Neuronal stem cell (in vitro differentiated cells): ENCODE results near the gene YPEL1.

Experiments used
- DNase-seq: peaks from one replicate; pipeline ENCODE4 v3.0.0-alpha.2; 2013; ENCODE audit warnings: low spot score
- H2AFZ ChIP-seq: one replicate; pipeline ENCODE4 v1.6.1; 2013; ENCODE audit warnings: mild to moderate bottlenecking, low read length, inconsistent platforms
- H2AK5ac ChIP-seq: 2 replicates; pipeline ENCODE4 v1.6.1; 2013; ENCODE audit warnings: low read depth, mild to moderate bottlenecking, inconsistent platforms, low read length, moderate library complexity, mixed read lengths
- H2BK120ac ChIP-seq: 2 replicates; pipeline ENCODE4 v1.6.1; 2013; ENCODE audit warnings: low read depth, mild to moderate bottlenecking, inconsistent platforms, low read length, moderate library complexity, mixed read lengths
- H2BK12ac ChIP-seq: one replicate; pipeline ENCODE4 v1.6.1; 2013; ENCODE audit warnings: low read length, inconsistent platforms
- H2BK15ac ChIP-seq: 2 replicates; pipeline ENCODE4 v1.6.1; 2013; ENCODE audit warnings: mild to moderate bottlenecking, low read length, inconsistent platforms, mixed read lengths
- H2BK5ac ChIP-seq: one replicate; pipeline ENCODE4 v1.6.1; 2013; ENCODE audit warnings: inconsistent platforms, mild to moderate bottlenecking, low read length, moderate library complexity
- H3K14ac ChIP-seq: one replicate; pipeline ENCODE4 v1.6.1; 2013; ENCODE audit warnings: low read length, inconsistent platforms
- H3K18ac ChIP-seq: 2 replicates; pipeline ENCODE4 v1.6.1; 2013; ENCODE audit warnings: low read length, inconsistent platforms
- H3K23ac ChIP-seq: 2 replicates; pipeline ENCODE4 v1.6.1; 2013; ENCODE audit warnings: low read depth, mild to moderate bottlenecking, mixed read lengths, low read length, inconsistent platforms; ENCODE audit not compliant: poor library complexity
- H3K27ac ChIP-seq: replicated peaks from 3 replicates; pipeline ENCODE4 v1.5.1; 2013; ENCODE audit warnings: low read length, inconsistent platforms
- H3K27me3 ChIP-seq, 3 experiments: 2 replicates each; pipeline ENCODE4 v1.6.1; 2013; ENCODE audit warnings: low read length in 3 of 3, mild to moderate bottlenecking in 2 of 3, inconsistent platforms in 1 of 3, low read depth in 1 of 3, mixed read lengths in 1 of 3, moderate library complexity in 1 of 3; ENCODE audit not compliant: control insufficient read depth in 3 of 3, insufficient read depth in 3 of 3
- H3K36me3 ChIP-seq, 2 donors: replicated peaks in 1 of 2; 2 replicates each; pipeline ENCODE4 v1.6.1; 2013; ENCODE audit warnings: low read length in 2 of 2; ENCODE audit not compliant: control insufficient read depth in 2 of 2, insufficient read depth in 2 of 2
- H3K4ac ChIP-seq: 2 replicates; pipeline ENCODE4 v1.6.1; 2013; ENCODE audit warnings: inconsistent platforms, mild to moderate bottlenecking, low read length, moderate library complexity
- H3K4me1 ChIP-seq, 2 donors: 1 replicate in 1 of 2; 2 replicates in 1 of 2; pipeline ENCODE4 v1.6.1; 2013; ENCODE audit warnings: low read length in 2 of 2, low read depth in 1 of 2; ENCODE audit not compliant: control insufficient read depth in 2 of 2, insufficient read depth in 1 of 2
- H3K4me2 ChIP-seq: one replicate; pipeline ENCODE4 v1.6.1; 2013; ENCODE audit warnings: mild to moderate bottlenecking, low read length, inconsistent platforms; ENCODE audit not compliant: insufficient read depth, poor library complexity, severe bottlenecking
- H3K4me3 ChIP-seq, 2 donors: 2 replicates each; pipeline ENCODE4 v1.5.1; 2013; ENCODE audit warnings: low read length in 2 of 2, mild to moderate bottlenecking in 2 of 2, inconsistent platforms in 1 of 2, moderate library complexity in 1 of 2
- H3K79me1 ChIP-seq: one replicate; pipeline ENCODE4 v1.6.1; 2013; ENCODE audit warnings: low read depth, mild to moderate bottlenecking, inconsistent platforms, low read length, moderate library complexity
- H3K9ac ChIP-seq: one replicate; pipeline ENCODE4 v1.6.1; 2013; ENCODE audit warnings: mild to moderate bottlenecking, low read depth, low read length, inconsistent platforms; ENCODE audit not compliant: poor library complexity
- H3K9me3 ChIP-seq, 2 donors: replicated peaks in 1 of 2; 2 replicates each; pipeline versions ENCODE3 to v1.6.1; 2013; ENCODE audit warnings: low read length in 2 of 2, mild to moderate bottlenecking in 2 of 2, inconsistent platforms in 1 of 2, low read depth in 1 of 2, mixed read lengths in 1 of 2, moderate library complexity in 1 of 2; ENCODE audit not compliant: control insufficient read depth in 2 of 2, insufficient read depth in 1 of 2
- H4K8ac ChIP-seq: one replicate; pipeline ENCODE4 v1.6.1; 2013; ENCODE audit warnings: low read depth, mild to moderate bottlenecking, inconsistent platforms, low read length, moderate library complexity
- H4K91ac ChIP-seq: one replicate; pipeline ENCODE4 v1.6.1; 2013; ENCODE audit warnings: low read length, low read depth, mild to moderate bottlenecking, inconsistent platforms; ENCODE audit not compliant: poor library complexity
- WGBS, 2 donors: extraction: QIAGEN DNeasy Blood & Tissue Kit; methylation state at CpG; one replicate each; pipeline ENCODE4 v1.1.7; 2013; ENCODE audit warnings: missing lambda C conversion rate in 2 of 2, mixed read lengths in 1 of 2; ENCODE audit not compliant: insufficient read length in 2 of 2, insufficient replicate concordance in 1 of 2; ENCODE audit errors: extremely low coverage in 2 of 2; 5-methylcytosine and 5-hydroxymethylcytosine counted together

YPEL1 gene

DNA sequence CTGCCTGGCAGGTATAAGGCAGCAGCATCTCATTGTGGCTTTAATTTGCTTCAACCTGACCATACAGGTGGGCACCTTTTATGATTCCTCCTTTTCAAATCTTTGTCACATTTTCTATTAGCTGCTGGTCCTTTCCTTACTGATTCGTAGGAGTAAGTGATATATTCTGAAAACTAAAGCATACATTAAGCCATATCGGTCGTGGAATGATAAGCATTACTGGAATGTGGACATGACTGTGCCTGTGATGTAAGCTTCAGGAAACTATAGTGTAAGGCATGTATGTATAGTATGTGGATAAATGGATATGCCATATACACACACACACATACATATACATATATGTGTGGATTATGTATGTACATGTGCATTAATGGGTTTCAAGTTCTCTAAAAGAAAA lies 20.8 kb downstream of the YPEL1 start:
- no peak overlapping the region for H3K9ac ChIP-seq
- no peak for DNase-seq
- peak overlapping the region; percentile 11 for H3K4me2 ChIP-seq
- H2AFZ ChIP-seq: no peak overlapping the region
- H3K23ac ChIP-seq: peak overlapping the region; percentile 99
- no peak overlapping the region for H3K4ac ChIP-seq
- no peak overlapping the region for H3K18ac ChIP-seq
- H3K27me3 ChIP-seq: no peaks in the 10 kb centered on the region
- H3K4me3 ChIP-seq: no peak overlapping the region
- H3K27ac ChIP-seq: no peak overlapping the region
- H2BK15ac ChIP-seq: no peak overlapping the region
- no peak overlapping the region for H4K8ac ChIP-seq
- H4K91ac ChIP-seq: no peak overlapping the region
- no peaks in the 10 kb centered on the region for H3K9me3 ChIP-seq
- H3K14ac ChIP-seq: no peak overlapping the region
- H2BK5ac ChIP-seq: peak overlapping the region; percentile 87
- peaks cover 5% of the 10 kb centered on the region for H3K79me1 ChIP-seq
- no peak overlapping the region for H2BK12ac ChIP-seq
- peaks cover 0 to 1% of the 10 kb centered on the region in 2 donors for H3K4me1 ChIP-seq
- peaks cover 8 to 26% of the 10 kb centered on the region in 2 donors for H3K36me3 ChIP-seq
- H2BK120ac ChIP-seq: no peak overlapping the region
- no CpG with 5 or more reads among the region's 3 CpGs for WGBS, 2 donors
- no peak overlapping the region for H2AK5ac ChIP-seq

GRCh38 chr22:21714059-21714770 lies 21.4 kb downstream of the YPEL1 start:
- H4K8ac ChIP-seq: no peak overlapping the region
- DNase-seq: no peak
- no CpG with 5 or more reads among the region's 32 CpGs for WGBS, 2 donors
- H3K27ac ChIP-seq: no peak overlapping the region
- H3K9ac ChIP-seq: peak overlapping the region; percentile 36
- H2BK5ac ChIP-seq: peak overlapping the region; percentile 87
- peaks cover 12 to 31% of the 10 kb centered on the region in 2 donors for H3K36me3 ChIP-seq
- no peak overlapping the region for H2AFZ ChIP-seq
- no peak overlapping the region for H3K4me2 ChIP-seq
- H4K91ac ChIP-seq: no peak overlapping the region
- H3K14ac ChIP-seq: peak overlapping the region; percentile 75
- H2BK15ac ChIP-seq: no peak overlapping the region
- H3K4me1 ChIP-seq: peaks cover 0 to 1% of the 10 kb centered on the region in 2 donors
- H3K18ac ChIP-seq: no peak overlapping the region
- H3K23ac ChIP-seq: peak overlapping the region; percentile 99
- peak overlapping the region; percentile 21 for H2AK5ac ChIP-seq
- no peaks in the 10 kb centered on the region for H3K9me3 ChIP-seq
- H2BK12ac ChIP-seq: no peak overlapping the region
- H3K79me1 ChIP-seq: peaks cover 5% of the 10 kb centered on the region
- H3K4me3 ChIP-seq: peak overlapping the region in 1 of 2 donors; percentile 51
- H3K27me3 ChIP-seq: no peaks in the 10 kb centered on the region
- no peak overlapping the region for H2BK120ac ChIP-seq
- H3K4ac ChIP-seq: peak overlapping the region; percentile 54

DNA sequence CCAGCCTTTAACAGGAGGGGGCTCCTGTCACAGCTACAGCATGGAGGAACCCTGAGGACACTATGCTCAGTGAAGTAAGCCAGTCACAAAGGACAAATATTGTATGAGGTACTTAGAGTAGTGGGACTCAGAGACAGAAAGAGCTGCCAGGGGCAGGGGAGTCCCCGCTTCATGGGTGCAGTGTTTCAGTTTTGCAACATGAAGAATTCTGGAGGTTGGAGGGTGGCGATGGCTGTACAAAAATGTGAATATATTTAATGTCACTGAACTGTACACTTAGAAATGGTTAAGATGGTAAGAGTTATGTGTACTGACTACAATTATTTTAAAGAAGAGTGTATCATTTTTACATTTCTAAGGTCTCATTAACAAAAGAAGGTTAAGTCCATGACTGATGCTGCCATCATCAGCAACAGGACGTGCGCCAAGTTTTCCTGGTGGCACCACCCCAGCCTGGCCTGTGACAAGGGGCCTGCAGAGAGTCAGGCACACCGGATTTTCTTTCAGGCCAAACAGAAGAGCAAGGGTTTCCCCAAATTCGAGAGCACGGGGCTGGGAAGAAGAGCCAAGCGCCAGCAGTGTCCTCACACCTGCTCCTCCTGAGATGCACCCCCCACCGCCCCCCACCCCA lies 22.1 kb downstream of the YPEL1 start:
- no peak overlapping the region for H3K27ac ChIP-seq
- H3K14ac ChIP-seq: no peak overlapping the region
- H3K4ac ChIP-seq: peak overlapping the region; percentile 40
- no peak overlapping the region for H3K4me2 ChIP-seq
- no peak overlapping the region for H4K91ac ChIP-seq
- no peak overlapping the region for H2BK15ac ChIP-seq
- peak overlapping the region; percentile 36 for H3K9ac ChIP-seq
- peaks cover 0 to 1% of the 10 kb centered on the region in 2 donors for H3K4me1 ChIP-seq
- H3K23ac ChIP-seq: peak overlapping the region; percentile 99
- H2BK5ac ChIP-seq: no peak overlapping the region
- H3K36me3 ChIP-seq: peaks cover 16 to 36% of the 10 kb centered on the region in 2 donors
- no peak overlapping the region for H3K4me3 ChIP-seq
- H2AK5ac ChIP-seq: peak overlapping the region; percentile 21
- WGBS, 2 donors: no CpG with 5 or more reads among the region's 9 CpGs
- no peak overlapping the region for H2BK120ac ChIP-seq
- H3K27me3 ChIP-seq: no peaks in the 10 kb centered on the region
- peaks cover 5% of the 10 kb centered on the region for H3K79me1 ChIP-seq
- H3K18ac ChIP-seq: peak overlapping the region; percentile 13
- H4K8ac ChIP-seq: no peak overlapping the region
- no peak overlapping the region for H2AFZ ChIP-seq
- no peaks in the 10 kb centered on the region for H3K9me3 ChIP-seq
- DNase-seq: no peak
- no peak overlapping the region for H2BK12ac ChIP-seq

DNA sequence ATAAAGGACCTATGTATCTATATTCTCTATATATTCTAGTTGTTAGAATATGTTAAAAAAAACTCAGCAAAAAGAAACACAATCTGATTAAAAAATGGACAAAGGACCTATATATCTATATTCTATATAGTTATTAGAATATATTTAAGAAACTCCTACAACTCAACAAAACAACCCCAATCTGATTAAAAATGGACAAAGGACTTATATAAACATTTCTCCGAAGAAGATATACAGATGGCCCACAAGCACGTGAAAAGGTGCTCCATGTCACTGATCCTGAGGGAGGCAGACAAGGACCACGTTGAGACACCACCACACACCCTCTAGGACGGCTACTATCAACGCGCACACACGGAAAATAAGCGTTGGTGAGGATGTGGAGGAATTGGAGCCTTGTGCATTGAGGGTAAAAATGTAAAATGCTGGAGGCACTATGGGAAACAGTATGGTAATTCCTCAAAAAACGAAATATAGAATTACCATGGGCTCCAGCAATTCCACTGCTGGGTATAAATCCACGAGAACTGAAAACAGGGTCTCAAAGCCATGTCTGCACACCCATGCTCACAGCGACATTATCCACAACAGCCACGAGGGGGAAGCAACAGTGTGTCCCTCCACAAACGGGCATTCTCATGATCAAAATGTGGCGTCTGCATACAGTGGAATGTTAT lies 22.7 kb downstream of the YPEL1 start:
- no peak overlapping the region for H3K18ac ChIP-seq
- peak overlapping the region; percentile 95 for H3K23ac ChIP-seq
- H3K27me3 ChIP-seq: no peaks in the 10 kb centered on the region
- H4K91ac ChIP-seq: no peak overlapping the region
- no peak overlapping the region for H3K4me3 ChIP-seq
- H4K8ac ChIP-seq: no peak overlapping the region
- H2BK15ac ChIP-seq: no peak overlapping the region
- no peak overlapping the region for H2BK12ac ChIP-seq
- no CpG with 5 or more reads among the region's 14 CpGs for WGBS, 2 donors
- H3K36me3 ChIP-seq: peaks cover 18 to 41% of the 10 kb centered on the region in 2 donors
- H3K4me2 ChIP-seq: no peak overlapping the region
- H2AK5ac ChIP-seq: no peak overlapping the region
- no peak overlapping the region for H3K9ac ChIP-seq
- H3K4ac ChIP-seq: no peak overlapping the region
- no peak overlapping the region for H2AFZ ChIP-seq
- peaks cover 5% of the 10 kb centered on the region for H3K79me1 ChIP-seq
- no peak overlapping the region for H3K27ac ChIP-seq
- H3K9me3 ChIP-seq: no peaks in the 10 kb centered on the region
- H2BK120ac ChIP-seq: no peak overlapping the region
- DNase-seq: no peak
- peaks cover 0 to 1% of the 10 kb centered on the region in 2 donors for H3K4me1 ChIP-seq
- H2BK5ac ChIP-seq: no peak overlapping the region
- H3K14ac ChIP-seq: no peak overlapping the region
